Hematopoietic multipotent progenitor cell treated with erythropoietin and hydrocortisone succinate and interleukin-3 and kit ligand, for 15 days (in vitro differentiated cells): ENCODE measurements around the gene RAMP3.
A peak's percentile ranks its signal among the peaks of the same experiment; 100 is the strongest.

Experiments used
- DNase-seq: peaks from one replicate; pipeline ENCODE4 v3.0.0-alpha.2; 2015; ENCODE audit warnings: low spot score

The RAMP3 gene

DNA sequence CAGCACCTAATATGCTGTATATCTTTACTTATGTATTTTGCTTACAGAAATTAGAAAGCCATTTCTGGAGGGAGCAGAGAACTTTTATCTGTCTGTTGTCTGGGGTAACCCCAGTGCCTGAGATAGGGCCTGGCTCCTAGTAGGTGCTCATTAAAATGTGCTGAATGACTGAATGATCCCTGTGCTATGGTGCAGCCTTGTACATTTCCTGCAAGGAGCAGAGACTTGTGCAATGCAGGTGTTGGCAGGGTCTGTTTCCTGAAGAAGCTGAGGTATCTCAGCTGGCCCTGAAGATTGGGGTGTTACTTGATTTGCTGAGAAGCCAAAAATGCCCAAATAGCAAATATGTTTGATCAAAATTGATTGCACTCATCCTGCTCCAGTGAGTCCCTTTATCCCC, 65.5 kb downstream of the RAMP3 start:
- DNase-seq = no peak

DNA sequence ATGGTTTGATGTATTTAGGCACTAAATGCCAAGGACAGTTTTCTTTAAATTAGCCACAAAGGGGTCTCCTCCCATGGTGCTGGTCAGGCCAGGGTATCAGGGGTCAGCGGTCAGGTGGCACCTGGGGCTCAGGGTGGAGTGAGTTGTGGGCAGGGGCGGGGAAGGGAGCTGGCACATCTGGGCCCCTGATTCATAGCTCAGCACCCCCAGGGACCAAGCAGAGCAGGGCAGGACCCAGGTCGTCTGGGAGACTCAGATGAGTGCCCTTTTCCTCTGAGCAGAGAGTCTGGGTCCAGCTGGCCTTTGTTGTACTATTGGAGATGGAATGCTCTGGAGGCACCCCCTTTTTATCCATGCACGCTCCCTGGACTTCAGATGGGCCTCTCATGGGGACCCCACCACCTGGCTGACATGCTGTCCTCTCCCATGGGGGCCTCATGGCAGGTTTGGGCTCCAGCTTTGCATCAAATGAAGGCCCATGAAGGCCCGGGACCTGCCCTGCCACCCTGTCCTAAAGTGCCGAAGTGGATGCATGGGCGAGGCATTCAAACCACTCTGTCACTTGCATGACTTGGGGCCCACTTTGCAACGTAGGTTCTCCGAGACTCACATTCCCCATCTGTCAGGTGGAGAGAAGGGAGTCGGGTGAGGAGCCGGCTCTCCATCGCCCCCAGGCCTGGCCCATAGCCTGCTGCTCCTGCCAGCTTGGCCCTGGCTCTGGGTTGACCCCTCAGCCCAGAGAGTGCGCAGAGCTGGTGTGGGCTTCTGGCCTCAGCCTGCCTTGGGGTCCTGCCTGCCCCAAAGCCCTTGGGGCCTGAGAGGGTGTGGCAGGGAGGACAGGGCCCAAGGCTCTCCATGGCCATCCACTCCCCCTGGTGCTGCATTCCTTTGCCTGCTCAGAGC, 66.4 kb downstream of the RAMP3 start:
- DNase-seq = no peak

DNA sequence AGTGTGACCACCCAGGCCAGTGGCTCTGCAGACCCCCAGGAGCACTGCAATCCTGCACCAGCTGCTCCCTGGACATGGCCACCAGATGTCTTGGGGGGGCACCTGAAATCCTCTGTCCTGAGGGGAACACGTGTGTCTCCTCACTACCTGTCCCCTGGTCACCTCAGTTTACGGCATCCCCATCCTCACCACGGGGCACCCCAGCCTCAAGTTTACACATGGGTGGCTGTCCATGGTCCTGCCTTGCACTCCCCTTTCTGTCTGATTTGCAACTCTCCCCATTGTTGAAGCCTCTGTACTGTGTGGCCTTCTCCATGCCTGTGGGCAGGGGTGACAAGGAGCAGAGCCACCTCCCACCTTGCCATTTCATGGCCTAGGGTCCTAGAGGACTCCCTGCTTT, 67.2 kb downstream of the RAMP3 start:
- no peak for DNase-seq

DNA sequence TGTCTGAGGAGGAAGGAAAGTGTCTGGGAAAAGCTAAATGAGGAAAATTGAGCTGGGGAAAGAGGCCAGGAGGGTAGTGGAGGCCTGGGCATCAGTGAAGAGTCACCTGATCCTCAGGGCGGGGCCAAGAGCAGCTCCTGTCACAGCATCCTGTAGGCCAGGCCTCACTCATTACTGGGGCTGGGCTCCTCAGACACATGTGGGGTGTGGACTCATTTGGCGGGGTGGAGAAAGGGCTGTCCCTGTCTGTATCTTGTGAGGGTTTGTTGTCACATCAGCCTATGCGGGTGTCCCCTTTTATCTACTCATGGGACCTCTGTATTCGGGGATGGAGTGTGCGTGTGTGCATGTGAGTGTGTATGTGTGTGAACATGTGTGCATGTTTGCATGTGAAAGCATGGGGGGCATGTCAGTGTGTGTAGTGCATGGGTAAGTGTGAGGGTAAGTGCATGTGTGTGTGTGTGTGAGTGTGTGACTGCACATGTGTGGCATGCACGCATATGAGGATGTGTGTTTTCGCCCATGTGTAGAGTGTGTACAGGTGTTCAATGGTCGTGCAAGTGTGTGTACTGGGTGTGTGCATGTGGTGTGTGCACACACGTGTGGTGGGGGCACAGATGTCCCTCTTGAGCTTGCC, 67.8 kb downstream of the RAMP3 start:
- peak; percentile 60 for DNase-seq

DNA sequence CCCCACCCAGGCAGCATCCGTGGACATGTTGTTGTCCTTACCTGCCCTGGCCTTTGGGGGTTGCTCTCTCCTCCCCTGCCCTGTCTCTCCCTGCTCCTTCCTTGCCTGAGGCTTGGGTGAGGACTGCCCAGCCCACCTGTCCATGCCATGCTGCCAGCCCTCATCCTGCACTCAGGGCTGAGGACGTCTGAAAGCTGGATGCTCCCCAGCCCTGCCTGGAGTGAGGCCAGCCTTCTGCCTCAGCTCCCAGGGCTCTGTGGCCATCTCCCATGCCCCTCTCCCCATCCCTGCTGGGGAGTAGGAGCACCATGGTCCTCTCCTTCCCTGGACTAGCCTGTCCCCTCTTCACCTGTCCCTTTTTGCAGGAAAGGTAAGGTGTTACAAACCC, 68.4 kb downstream of the RAMP3 start:
- no peak for DNase-seq

DNA sequence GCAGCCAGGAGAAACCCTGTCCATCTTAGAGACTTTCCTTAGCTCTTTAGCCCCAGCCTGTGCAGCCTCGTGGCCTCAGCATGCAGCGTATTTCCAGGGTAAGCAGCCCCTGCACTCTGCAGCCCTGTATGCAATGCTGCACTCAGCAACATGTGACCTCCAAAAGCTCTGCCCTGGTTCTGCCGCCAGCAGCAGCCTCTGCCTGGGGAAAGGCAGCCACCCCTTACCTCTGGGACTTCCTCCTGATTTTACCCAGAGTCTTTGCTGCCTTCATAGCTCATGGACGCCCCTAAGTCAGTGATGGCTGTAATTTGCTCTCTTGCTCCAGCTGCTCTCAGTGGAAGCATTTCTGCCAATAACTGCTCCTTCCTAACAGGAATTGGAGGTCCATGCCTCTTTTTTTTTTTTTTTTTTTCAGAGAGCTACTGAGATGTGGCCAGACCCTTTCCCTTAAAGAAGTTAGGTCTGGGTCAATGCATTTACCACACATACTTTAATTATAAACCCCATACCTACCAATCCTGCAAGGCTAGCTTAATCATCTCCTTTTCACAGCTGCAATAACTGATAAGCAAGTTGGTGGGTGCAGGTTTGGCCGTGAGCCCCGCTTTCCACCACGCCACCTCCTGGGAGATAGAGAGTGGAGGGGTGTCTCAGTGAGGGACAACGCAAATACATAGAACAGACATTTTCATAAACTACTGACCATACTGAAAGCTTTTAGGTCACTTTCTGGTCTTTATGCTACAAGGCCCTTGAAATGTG, 71.7 kb downstream of the RAMP3 start:
- peak; percentile 88 for DNase-seq

DNA sequence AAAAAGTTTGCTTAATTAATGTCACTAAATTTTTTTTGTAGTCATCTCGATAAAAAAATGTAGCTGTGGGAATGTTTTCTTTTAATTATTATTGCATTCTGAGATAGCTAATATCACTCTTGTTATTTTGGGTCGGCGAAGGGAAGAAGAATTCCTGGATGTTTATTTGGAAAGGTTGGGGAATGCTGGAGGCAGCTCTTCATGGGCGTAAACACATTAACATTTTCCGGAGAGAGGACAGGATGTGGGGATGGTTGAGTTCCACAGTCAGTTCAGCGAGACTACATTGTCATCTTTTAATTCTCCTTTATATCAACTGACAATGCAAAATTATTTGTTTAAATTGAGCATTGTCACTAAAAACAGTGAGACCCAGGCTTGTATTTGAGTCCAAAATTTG, 72.5 kb downstream of the RAMP3 start:
- DNase-seq = no peak

DNA sequence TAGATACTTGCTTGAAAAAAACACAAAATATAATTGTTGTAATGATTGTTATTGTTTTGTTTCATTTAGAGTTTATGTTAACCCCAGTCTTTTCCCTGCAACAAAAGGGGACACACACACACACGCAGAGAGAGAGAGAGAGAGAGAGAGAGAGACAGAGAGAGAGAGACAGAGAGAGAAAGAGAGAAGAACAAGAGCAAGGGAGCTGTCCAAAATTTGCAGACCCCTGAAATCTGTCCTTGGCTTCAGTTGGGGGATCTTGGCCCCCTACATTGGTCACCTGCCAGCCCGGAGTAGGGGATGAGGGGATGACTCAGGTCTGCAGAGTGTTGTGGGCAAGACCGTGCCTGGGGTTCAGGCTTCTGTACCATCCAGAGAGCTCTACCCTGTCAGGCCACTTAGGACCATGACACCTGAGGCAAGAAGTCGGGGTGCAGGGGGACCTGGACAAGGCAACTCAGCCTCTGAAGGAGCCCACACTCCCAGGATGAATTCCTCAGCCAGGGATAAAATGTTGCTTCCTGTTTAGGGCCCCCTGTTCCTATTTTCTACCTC, 73.1 kb downstream of the RAMP3 start:
- no peak for DNase-seq

DNA sequence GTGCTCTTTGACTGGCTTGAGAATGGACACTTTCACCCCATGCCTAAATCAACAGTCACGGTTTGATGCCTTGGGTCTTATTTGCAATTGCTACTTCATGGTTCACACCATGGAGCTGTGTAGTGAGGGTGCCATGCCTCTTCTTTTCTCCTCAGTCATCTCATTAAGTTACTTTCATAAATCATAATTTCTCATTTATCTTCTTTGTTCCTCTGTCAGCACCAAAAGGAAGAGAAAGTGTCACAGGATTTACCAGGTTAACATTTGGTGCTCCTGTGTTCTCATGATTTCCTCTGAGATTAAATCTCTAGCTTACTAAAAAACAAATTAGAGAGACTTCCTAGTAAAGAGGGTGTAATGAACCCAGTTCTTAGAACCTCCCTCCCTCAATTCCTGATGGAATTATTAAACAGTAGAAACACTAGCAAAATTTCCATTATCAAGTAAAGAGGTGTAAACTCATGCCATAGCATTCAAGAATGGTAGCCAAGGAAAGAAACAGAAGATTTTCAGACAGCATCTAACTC, 75.7 kb downstream of the RAMP3 start:
- no peak for DNase-seq
